ENCODE data around the gene NUDT14.

The NUDT14 gene

GRCh38 chr14:105136401-105137322 lies 44.5 kb downstream of the NUDT14 start:
- DNase-seq (ENCODE audit: low spot score) (no peak), FAIRE-seq (no peak)

- FAIRE-seq (no peak), DNase-seq (ENCODE audit: low spot score) (no peak)
Observed at GRCh38 chr14:105135700-105136395, 45.3 kb downstream of the NUDT14 start.

GRCh38 chr14:105132921-105133654 lies 48.0 kb downstream of the NUDT14 start:
- no peak for DNase-seq (ENCODE audit: low spot score)

GRCh38 chr14:105131241-105131640 lies 49.9 kb downstream of the NUDT14 start:
- DNase-seq (ENCODE audit: low spot score) (no peak), FAIRE-seq (no peak)

More at GRCh38 chr14:105132921-105133654, 48.0 kb downstream of the NUDT14 start:
- FAIRE-seq: no peak

GRCh38 chr14:105128059-105128458 lies 53.1 kb downstream of the NUDT14 start:
- DNase-seq (ENCODE audit: low spot score) (no peak), FAIRE-seq (no peak)

- DNase-seq (ENCODE audit: low spot score): no peak
Observed at GRCh38 chr14:105126981-105127329, 54.2 kb downstream of the NUDT14 start.

GRCh38 chr14:105126126-105126980 lies 54.8 kb downstream of the NUDT14 start:
- no peak for DNase-seq (ENCODE audit: low spot score)
- no peak for FAIRE-seq

More at GRCh38 chr14:105126981-105127329, 54.2 kb downstream of the NUDT14 start:
- no peak for FAIRE-seq

- no peak for FAIRE-seq
- DNase-seq (ENCODE audit: low spot score): no peak
Observed at GRCh38 chr14:105124823-105125222, 56.3 kb downstream of the NUDT14 start.

- no peak for FAIRE-seq
- DNase-seq (ENCODE audit: low spot score): no peak
Observed at GRCh38 chr14:105123981-105124765, 56.9 kb downstream of the NUDT14 start.

GRCh38 chr14:105123064-105123665 lies 57.9 kb downstream of the NUDT14 start:
- no peak for DNase-seq (ENCODE audit: low spot score)
- no peak for FAIRE-seq

Measured in urothelium cell line (cell line).